Measurements from ENCODE around the gene STX3. TPM values are rescaled to one million over a fixed set of nuclear protein-coding genes. Genes with fewer than 3 reads are reported as not detected.
"Not testable (repeated sequence)": the region's sequence is repeated elsewhere in the genome, so short reads cannot be mapped to it uniquely, and the experiment has no call there.

Gene STX3
- total and polyA plus RNA-seq, 2 donors (not counting 1 experiment from before 2014, with no cell fraction given): 7.6 to 16.6 TPM

- Histone ChIP-seq H3K9me3 (ENCODE audit: control extremely low read depth in 1 of 3, control insufficient read depth in 2 of 3, insufficient read depth in 1 of 3, low read length in 2 of 3) (peaks cover 0 to 3% (median 0%) of the 10 kb centered on the region in 3 donors), H4K20me1 (ENCODE audit: control insufficient read depth, insufficient read depth, low read length, poor library complexity, severe bottlenecking) (no peaks in the 10 kb centered on the region), H2AFZ (ENCODE audit: insufficient read depth, low read depth, low read length, poor library complexity, severe bottlenecking) (no peak overlapping the region), H3K79me2 (ENCODE audit: control insufficient read depth, insufficient read depth, low read length) (no peaks in the 10 kb centered on the region), H3K27ac (ENCODE audit: low read length in 2 of 2) (no peak overlapping the region), H3K36me3 (replicated peaks in 1 of 2; ENCODE audit: control extremely low read depth in 1 of 2, control insufficient read depth in 1 of 2, extremely low read depth in 1 of 2, insufficient read depth in 2 of 2, low read length in 1 of 2) (no peaks in the 10 kb centered on the region), H3K4me3 (ENCODE audit: control extremely low read depth in 1 of 5, extremely low read depth in 1 of 5, insufficient read depth in 1 of 5, low read depth in 2 of 5, low read length in 4 of 5) (no peak overlapping the region), H3K4me1 (ENCODE audit: control insufficient read depth in 2 of 2, insufficient read depth in 2 of 2, low read length in 2 of 2) (no peaks in the 10 kb centered on the region), H3K4me2 (replicated peaks; ENCODE audit: low read depth, low read length, poor library complexity, severe bottlenecking) (no peak overlapping the region), H3K9ac (ENCODE audit: low read length) (no peak overlapping the region), H3K27me3 (replicated peaks in 1 of 4; ENCODE audit: control extremely low read depth in 1 of 4, control insufficient read depth in 3 of 4, insufficient read depth in 4 of 4, low read length in 3 of 4) (no peaks in the 10 kb centered on the region)
- no peak for DNase-seq
- no peak overlapping the region for H3K4me3 Mint-ChIP-seq
- 75% methylated on average over 2 of the region's 3 CpGs for WGBS (ENCODE audit: insufficient coverage)
- POLR2A ChIA-PET: no interaction called here
- no peak overlapping the region for H3K27ac Mint-ChIP-seq
- no peaks in the 10 kb centered on the region for H3K4me1 Mint-ChIP-seq
- no peaks in the 10 kb centered on the region for H3K9me3 Mint-ChIP-seq (ENCODE audit: insufficient read depth)
- TF ChIP-seq EZH2 (IDR thresholded peaks at IDR 0.05; ENCODE audit: borderline replicate concordance, insufficient read depth, low read depth, low read length, poor library complexity, severe bottlenecking): no peak
- no peak for TF ChIP-seq CTCF (IDR thresholded peaks at IDR 0.05)
- intact Hi-C loops (cut with micrococcal nuclease): no loop called here
- peaks cover 12% of the 10 kb centered on the region for H3K27me3 Mint-ChIP-seq
- CTCF ChIA-PET: no interaction called here
- ATAC-seq (ENCODE audit: low read depth): no peak
Observed at GRCh38 chr11:59847626-59848025, 92.5 kb downstream of the STX3 start.

- H3K27me3 ChIP-seq (replicated peaks in 1 of 4; ENCODE audit: control extremely low read depth in 1 of 4, control insufficient read depth in 3 of 4, insufficient read depth in 4 of 4, low read length in 3 of 4); H3K9me3 ChIP-seq (ENCODE audit: control extremely low read depth in 1 of 3, control insufficient read depth in 2 of 3, insufficient read depth in 1 of 3, low read length in 2 of 3); POLR2A ChIA-PET; H3K4me3 ChIP-seq (ENCODE audit: control extremely low read depth in 1 of 5, extremely low read depth in 1 of 5, insufficient read depth in 1 of 5, low read depth in 2 of 5, low read length in 4 of 5); CTCF ChIA-PET; DNase-seq; intact Hi-C loops (cut with micrococcal nuclease); H3K4me1 ChIP-seq (ENCODE audit: control insufficient read depth in 2 of 2, insufficient read depth in 2 of 2, low read length in 2 of 2); H3K9me3 Mint-ChIP-seq (ENCODE audit: insufficient read depth); H3K36me3 ChIP-seq (replicated peaks in 1 of 2; ENCODE audit: control extremely low read depth in 1 of 2, control insufficient read depth in 1 of 2, extremely low read depth in 1 of 2, insufficient read depth in 2 of 2, low read length in 1 of 2); H3K27ac Mint-ChIP-seq; H3K4me2 ChIP-seq (replicated peaks; ENCODE audit: low read depth, low read length, poor library complexity, severe bottlenecking); H3K4me1 Mint-ChIP-seq; H2AFZ ChIP-seq (ENCODE audit: insufficient read depth, low read depth, low read length, poor library complexity, severe bottlenecking); H3K4me3 Mint-ChIP-seq; ATAC-seq (ENCODE audit: low read depth); H4K20me1 ChIP-seq (ENCODE audit: control insufficient read depth, insufficient read depth, low read length, poor library complexity, severe bottlenecking); H3K79me2 ChIP-seq (ENCODE audit: control insufficient read depth, insufficient read depth, low read length); H3K27ac ChIP-seq (ENCODE audit: low read length in 2 of 2); H3K9ac ChIP-seq (ENCODE audit: low read length): not testable (repeated sequence)
- peaks cover 13% of the 10 kb centered on the region for H3K27me3 Mint-ChIP-seq
- 100% methylated on average over 2 of the region's 6 CpGs for WGBS (ENCODE audit: insufficient coverage)
Observed at GRCh38 chr11:59848439-59848838, 93.3 kb downstream of the STX3 start.

Data from B cell (primary cell).